Thymus (tissue), 11 donors: Measurements from ENCODE around the gene SLC2A14. TPM values are rescaled to one million over a fixed set of nuclear protein-coding genes. Genes with fewer than 3 reads are reported as not detected.
"Not testable (repeated sequence)": the region's sequence is repeated elsewhere in the genome, so short reads cannot be mapped to it uniquely, and the experiment has no call there.

Experiments used
- DNase-seq, 9 donors: peaks; one replicate each; pipeline ENCODE4 v3.0.0-alpha.2; 2013; ENCODE audit warnings: low spot score in 9 of 9, low read depth in 6 of 9, missing footprints in 1 of 9
- H3K27ac ChIP-seq, 2 donors: one replicate each; pipeline ENCODE4 v1.5.1; 2013; ENCODE audit warnings: control low read depth in 1 of 2, low read depth in 1 of 2, low read length in 1 of 2, mild to moderate bottlenecking in 1 of 2, moderate library complexity in 1 of 2
- H3K27me3 ChIP-seq, 2 donors: one replicate each; pipeline ENCODE4 v1.5.1; 2013; ENCODE audit warnings: low read length in 1 of 2; ENCODE audit not compliant: control insufficient read depth in 2 of 2, insufficient read depth in 1 of 2
- H3K36me3 ChIP-seq, 2 donors: one replicate each; pipeline ENCODE4 v1.5.1; 2013; ENCODE audit warnings: low read length in 1 of 2, mild to moderate bottlenecking in 1 of 2, moderate library complexity in 1 of 2; ENCODE audit not compliant: control insufficient read depth in 2 of 2, insufficient read depth in 2 of 2
- H3K4me1 ChIP-seq, 2 donors: one replicate each; pipeline ENCODE4 v1.5.1; 2013; ENCODE audit warnings: low read length in 2 of 2; ENCODE audit not compliant: control insufficient read depth in 2 of 2, insufficient read depth in 2 of 2
- H3K4me3 ChIP-seq, 2 donors: one replicate each; pipeline ENCODE4 v1.5.1; 2013; ENCODE audit warnings: low read length in 2 of 2, control low read depth in 1 of 2, mild to moderate bottlenecking in 1 of 2
- H3K9me3 ChIP-seq, 2 donors: one replicate each; pipeline ENCODE4 v1.5.1; 2013; ENCODE audit warnings: low read length in 1 of 2, mild to moderate bottlenecking in 1 of 2; ENCODE audit not compliant: control insufficient read depth in 2 of 2, insufficient read depth in 1 of 2
- WGBS: extraction: QIAGEN DNeasy Blood & Tissue Kit; methylation state at CpG from one replicate; pipeline ENCODE4 v1.1.7; 2013; 5-methylcytosine and 5-hydroxymethylcytosine counted together
- polyA plus RNA-seq: library from polyadenylated mRNA; stranded (reverse); fragments of 200-250 nt; gene quantifications from one replicate; pipeline ENCODE4 v1.2.3, GENCODE V29; 2013
- total RNA-seq: library from RNA; stranded (reverse); fragments of 120-200 nt; gene quantifications from one replicate; pipeline ENCODE4 v1.2.4, GENCODE V29; 2013
- donor health status: healthy.

The SLC2A14 gene
- total and polyA plus RNA-seq, 2 donors = 0.07 to 0.19 TPM

DNA sequence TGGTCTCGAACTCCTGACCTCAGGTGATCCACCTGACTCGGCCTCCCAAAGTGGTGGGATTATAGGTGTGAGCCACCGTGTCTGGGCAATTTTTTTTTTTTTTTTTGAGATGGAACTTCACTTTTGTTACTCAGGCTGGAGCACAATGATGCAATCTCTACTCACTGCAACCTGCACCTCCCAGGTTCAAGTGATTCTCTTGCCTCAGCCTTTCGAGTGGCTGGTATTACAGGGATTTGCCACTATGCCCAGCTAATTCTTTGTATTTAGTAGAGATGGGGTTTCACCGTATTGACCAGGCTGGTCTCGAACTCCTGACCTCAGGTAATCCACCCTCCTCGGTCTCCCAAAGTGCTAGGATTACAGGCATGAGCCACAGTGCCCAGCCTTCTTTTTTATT is 75.4 kb downstream of the SLC2A14 start:
- not testable (repeated sequence) for H3K4me1 ChIP-seq, H3K27me3 ChIP-seq, H3K9me3 ChIP-seq, H3K27ac ChIP-seq, H3K4me3 ChIP-seq, H3K36me3 ChIP-seq, DNase-seq
- 80% methylated on average over 7 of the region's 7 CpGs for WGBS

DNA sequence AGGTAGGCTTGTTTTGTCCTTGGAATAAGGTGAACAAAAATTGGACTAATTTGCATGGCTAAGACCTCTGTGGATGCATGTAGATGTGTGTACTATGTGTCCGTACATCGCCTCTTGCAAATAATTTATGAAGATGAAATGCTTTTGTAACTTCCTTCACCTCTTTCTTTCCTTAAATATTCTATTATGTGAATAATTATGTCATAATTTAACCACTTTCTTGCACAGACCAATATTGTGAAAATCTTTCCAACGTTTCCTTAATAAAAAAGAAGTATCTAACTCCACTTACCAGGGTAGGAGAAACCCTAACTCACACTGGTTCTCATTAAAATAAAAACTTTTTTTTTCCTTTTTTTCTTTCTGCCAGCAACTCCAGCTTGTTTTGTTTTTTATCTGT is 79.5 kb downstream of the SLC2A14 start:
- DNase-seq = no peak
- Histone ChIP-seq H3K4me1 (no peaks in the 10 kb centered on the region), H3K9me3 (no peaks in the 10 kb centered on the region), H3K27ac (no peak overlapping the region), H3K4me3 (no peak overlapping the region), H3K36me3 (no peaks in the 10 kb centered on the region), H3K27me3 (no peaks in the 10 kb centered on the region)
- WGBS = 66% methylated on average over 3 of the region's 3 CpGs

DNA sequence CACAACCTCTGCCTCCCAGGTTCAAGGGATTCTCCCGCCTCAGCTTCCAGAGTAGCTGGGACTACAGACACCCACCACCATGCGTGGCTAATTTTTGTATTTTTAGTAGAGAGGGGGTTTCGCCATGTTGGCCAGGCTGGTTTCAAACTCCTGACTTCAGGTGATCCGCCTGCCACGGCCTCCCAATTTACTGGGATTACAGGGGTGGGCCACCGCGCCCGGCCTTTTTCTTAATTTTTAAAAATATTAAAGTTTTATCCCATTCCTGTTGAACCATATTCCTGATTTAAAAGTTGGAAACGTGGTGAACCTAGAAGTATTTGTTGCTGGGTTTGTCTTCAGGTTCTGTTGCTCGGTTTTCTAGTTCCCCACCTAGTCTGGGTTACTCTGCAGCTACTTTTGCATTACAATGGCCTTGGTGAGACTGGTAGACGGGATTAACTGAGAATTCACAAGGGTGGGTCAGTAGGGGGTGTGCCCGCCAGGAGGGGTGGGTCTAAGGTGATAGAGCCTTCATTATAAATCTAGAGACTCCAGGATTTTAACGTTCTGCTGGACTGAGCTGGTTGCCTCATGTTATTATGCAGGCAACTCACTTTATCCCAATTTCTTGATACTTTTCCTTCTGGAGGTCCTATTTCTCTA is 83.7 kb downstream of the SLC2A14 start, which contains the start of gene NANOG:
TSS of gene NANOG (plus strand) at position 519 of the 645 bp plus-strand sequence. CDS start 213 bp downstream, outside the sequence.
- not testable (repeated sequence) for H3K27ac ChIP-seq

GRCh38 chr12:7788294-7788660 is 84.4 kb downstream of the SLC2A14 start:
- WGBS = 90% methylated on average over 4 of the region's 4 CpGs
- Histone ChIP-seq H3K9me3 (no peaks in the 10 kb centered on the region), H3K27ac (no peak overlapping the region), H3K36me3 (no peaks in the 10 kb centered on the region), H3K4me1 (no peaks in the 10 kb centered on the region), H3K4me3 (no peak overlapping the region), H3K27me3 (no peaks in the 10 kb centered on the region)
- DNase-seq = no peak

More for the DNA sequence above, 83.7 kb downstream of the SLC2A14 start, which contains the start of gene NANOG:
- H3K36me3 ChIP-seq, H3K27me3 ChIP-seq, H3K4me1 ChIP-seq, H3K9me3 ChIP-seq, DNase-seq, H3K4me3 ChIP-seq: not testable (repeated sequence)
- 89% methylated on average over 13 of the region's 13 CpGs for WGBS

GRCh38 chr12:7787574-7788293 is 85.0 kb downstream of the SLC2A14 start:
- H3K4me1 ChIP-seq = no peaks in the 10 kb centered on the region
- no peaks in the 10 kb centered on the region for H3K9me3 ChIP-seq
- no peak for DNase-seq
- no peaks in the 10 kb centered on the region for H3K36me3 ChIP-seq
- H3K27ac ChIP-seq = no peak overlapping the region
- no peaks in the 10 kb centered on the region for H3K27me3 ChIP-seq
- no peak overlapping the region for H3K4me3 ChIP-seq
- WGBS = 91% methylated on average over 13 of the region's 13 CpGs

- 87% methylated on average over 2 of the region's 2 CpGs for WGBS
- H3K27ac ChIP-seq = no peak overlapping the region
- H3K4me1 ChIP-seq = no peaks in the 10 kb centered on the region
- H3K4me3 ChIP-seq = no peak overlapping the region
- no peaks in the 10 kb centered on the region for H3K9me3 ChIP-seq
- DNase-seq = no peak
- no peaks in the 10 kb centered on the region for H3K27me3 ChIP-seq
- no peaks in the 10 kb centered on the region for H3K36me3 ChIP-seq
Measured at GRCh38 chr12:7784701-7785100, 88.0 kb downstream of the SLC2A14 start.

- not testable (repeated sequence) for DNase-seq, H3K36me3 ChIP-seq, H3K27ac ChIP-seq, H3K4me1 ChIP-seq, H3K9me3 ChIP-seq, H3K4me3 ChIP-seq, H3K27me3 ChIP-seq
- 92% methylated on average over 9 of the region's 9 CpGs for WGBS
Measured at GRCh38 chr12:7783433-7783832, 89.3 kb downstream of the SLC2A14 start.

DNA sequence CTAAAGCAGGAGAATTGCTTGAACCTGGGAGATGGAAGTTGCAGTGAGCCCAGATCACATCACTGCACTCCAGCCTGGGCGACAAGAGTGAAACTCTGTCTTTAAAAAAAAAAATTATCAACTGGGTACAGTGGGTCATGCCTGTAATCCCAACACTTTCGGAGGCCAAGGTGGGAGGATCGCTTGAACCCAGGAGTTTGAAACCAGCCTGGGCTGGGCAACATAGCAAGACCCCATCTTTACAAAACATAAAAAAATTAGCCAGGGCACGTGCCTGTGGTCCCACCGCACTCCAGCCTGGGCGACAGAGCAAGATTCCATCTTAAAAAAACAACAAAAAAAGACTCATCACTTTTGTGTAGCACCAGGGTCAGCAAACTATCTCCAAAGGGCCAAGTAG is 90.7 kb downstream of the SLC2A14 start:
- Histone ChIP-seq H3K9me3 (no peaks in the 10 kb centered on the region), H3K4me3 (no peak overlapping the region), H3K27me3 (no peaks in the 10 kb centered on the region), H3K36me3 (no peaks in the 10 kb centered on the region), H3K27ac (no peak overlapping the region), H3K4me1 (no peaks in the 10 kb centered on the region)
- WGBS = 98% methylated on average over 6 of the region's 6 CpGs
- DNase-seq = no peak

- no peak overlapping the region for H3K27ac ChIP-seq
- no peaks in the 10 kb centered on the region for H3K27me3 ChIP-seq
- H3K4me1 ChIP-seq = no peaks in the 10 kb centered on the region
- no peak for DNase-seq
- H3K9me3 ChIP-seq = no peaks in the 10 kb centered on the region
- WGBS = 82% methylated on average over 3 of the region's 3 CpGs
- H3K36me3 ChIP-seq = no peaks in the 10 kb centered on the region
- H3K4me3 ChIP-seq = no peak overlapping the region
Measured at GRCh38 chr12:7781274-7781673, 91.4 kb downstream of the SLC2A14 start.
